SKM-1 treated with dmso at 0.1 percent for 144 hours (cell line): ENCODE data around the gene MOG.

Experiments used
- DNase-seq: peaks from one replicate; lab custom pipeline; 2025; ENCODE audit not compliant: unreplicated experiment; lab: John Stamatoyannopoulos, UW

MOG gene

GRCh38 chr6:29675561-29675960, 18.7 kb downstream of the MOG start:
- DNase-seq: no peak

- peak; percentile 55 for DNase-seq
These were observed 20.2 kb downstream of the MOG start for GRCh38 chr6:29676981-29677601.

GRCh38 chr6:29678114-29678513, 21.2 kb downstream of the MOG start:
- DNase-seq: no peak

GRCh38 chr6:29679962-29680361, 23.1 kb downstream of the MOG start:
- no peak for DNase-seq

- DNase-seq: no peak
These were observed 23.5 kb downstream of the MOG start for GRCh38 chr6:29680416-29680815.

GRCh38 chr6:29680904-29681303, 24.0 kb downstream of the MOG start, which contains the start of gene ZFP57:
TSS of gene ZFP57 (minus strand) at chr6:29681152. CDS start at chr6:29677003, 4,149 bp downstream.
- no peak for DNase-seq

- no peak for DNase-seq
These were observed 24.9 kb downstream of the MOG start for GRCh38 chr6:29681811-29682210.

- DNase-seq: no peak
These were observed 28.9 kb downstream of the MOG start for GRCh38 chr6:29685718-29686326.

GRCh38 chr6:29694637-29695036, 37.7 kb downstream of the MOG start:
- no peak for DNase-seq

GRCh38 chr6:29696147-29697125, 39.5 kb downstream of the MOG start:
- DNase-seq: peak; percentile 41

GRCh38 chr6:29702519-29703103, 45.7 kb downstream of the MOG start:
- no peak for DNase-seq

GRCh38 chr6:29705389-29706231, 48.7 kb downstream of the MOG start:
- peak; percentile 21 for DNase-seq

GRCh38 chr6:29708432-29709179, 51.7 kb downstream of the MOG start:
- DNase-seq: no peak

- no peak for DNase-seq
These were observed 52.3 kb downstream of the MOG start for GRCh38 chr6:29709188-29709587.

- DNase-seq: no peak
These were observed 53.5 kb downstream of the MOG start for GRCh38 chr6:29710281-29710941.

- no peak for DNase-seq
These were observed 64.0 kb downstream of the MOG start for GRCh38 chr6:29720863-29721262.
